Right kidney (tissue), 9 donors: ENCODE results near the gene PWWP3B.
"Not testable (repeated sequence)": the region's sequence is repeated elsewhere in the genome, so short reads cannot be mapped to it uniquely, and the experiment has no call there.

Experiments used
- DNase-seq: peaks from one replicate; pipeline ENCODE4 v3.0.0-alpha.2; 2016
- long read RNA-seq, 8 donors: transcript quantifications; one replicate each; lab custom pipeline, GENCODE V29; 2026

Gene PWWP3B
- long read RNA-seq, donor 1, partial matches to known transcripts, result 0 of 1 reads
- long read RNA-seq, donor 1, other reads (novel, unspliced or antisense), result 0 of 1 reads
- long read RNA-seq, donor 2, full-length matches to known transcripts, result 1 of 1 reads
- long read RNA-seq, donor 2, partial matches to known transcripts, result 0 of 1 reads
- long read RNA-seq, donor 2, other reads (novel, unspliced or antisense), result 0 of 1 reads
- long read RNA-seq, donor 3, result 0 reads
- long read RNA-seq, donor 4, full-length matches to known transcripts, result 2 of 2 reads
- long read RNA-seq, donor 4, partial matches to known transcripts, result 0 of 2 reads
- long read RNA-seq, donor 4, other reads (novel, unspliced or antisense), result 0 of 2 reads
- long read RNA-seq, donor 5, partial matches to known transcripts, result 0 of 2 reads
- long read RNA-seq, donor 5, other reads (novel, unspliced or antisense), result 0 of 2 reads
- long read RNA-seq, donor 6, full-length matches to known transcripts, result 1 of 1 reads
- long read RNA-seq, donor 6, partial matches to known transcripts, result 0 of 1 reads
- long read RNA-seq, donor 6, other reads (novel, unspliced or antisense), result 0 of 1 reads
- long read RNA-seq, donor 7, result 0 reads
- long read RNA-seq, donor 8, result 0 reads

- DNase-seq, result peak; percentile 15
Observed at GRCh38 chrX:106168107-106168506, at the start of gene PWWP3B. Gene PWWP3B, plus strand, starts transcription at chrX:106168305. Its CDS starts 37,128 bp downstream, at chrX:106205433.

- DNase-seq, result no peak
Observed at GRCh38 chrX:106139048-106139447, 29.1 kb upstream of the PWWP3B start.

- DNase-seq, result no peak
Observed at GRCh38 chrX:106144755-106145639, 23.1 kb upstream of the PWWP3B start.

- DNase-seq, result no peak
Observed at GRCh38 chrX:106150701-106151100, 17.4 kb upstream of the PWWP3B start.

- no peak for DNase-seq
Observed at GRCh38 chrX:106159861-106160282, 8.2 kb upstream of the PWWP3B start.

- DNase-seq, result no peak
Observed at GRCh38 chrX:106170318-106170717, 2.2 kb downstream of the PWWP3B start.

GRCh38 chrX:106171293-106171820 is 3.3 kb downstream of the PWWP3B start:
- no peak for DNase-seq

- peak; percentile 35 for DNase-seq
Observed at GRCh38 chrX:106177106-106177981, 9.2 kb downstream of the PWWP3B start.

- DNase-seq, result no peak
Observed at GRCh38 chrX:106177982-106178321, 9.8 kb downstream of the PWWP3B start.

- DNase-seq, result no peak
Observed at GRCh38 chrX:106178826-106179225, 10.7 kb downstream of the PWWP3B start.

GRCh38 chrX:106183685-106184084 is 15.6 kb downstream of the PWWP3B start:
- not testable (repeated sequence) for DNase-seq

- DNase-seq, result peak; percentile 14
Observed at GRCh38 chrX:106201502-106202178, 33.5 kb downstream of the PWWP3B start.

GRCh38 chrX:106203315-106203714 is 35.2 kb downstream of the PWWP3B start:
- no peak for DNase-seq

GRCh38 chrX:106208154-106208553 is 40.0 kb downstream of the PWWP3B start:
- no peak for DNase-seq
